Fibroblast of the aortic adventitia (primary cell): ENCODE results near the gene PPM1H. TPM values are rescaled to one million over a fixed set of nuclear protein-coding genes. Genes with fewer than 3 reads are reported as not detected.

ENCODE experiments used
- DNase-seq: peaks from one replicate; pipeline ENCODE4 v3.0.0-alpha.2; 2010; ENCODE audit warnings: low read depth
- H3K4me3 ChIP-seq: 2 replicates; pipeline ENCODE4 v1.5.1; 2011; ENCODE audit warnings: low read depth, mild to moderate bottlenecking, control low read depth, low read length, moderate library complexity
- total RNA-seq: library from RNA; depleted of rRNA; stranded (reverse); fragments of >200 nt; gene quantifications from 2 replicates; pipeline ENCODE4 v1.2.3, GENCODE V29; 2012; ENCODE audit warnings: low replicate concordance
- TF ChIP-seq, protein P1 (sequence below): IDR thresholded peaks from 2 replicates; pipeline ENCODE4 v1.5.1; 2011; ENCODE audit warnings: mild to moderate bottlenecking, low read length, control low read depth, inconsistent platforms; ENCODE audit not compliant: insufficient read depth

The PPM1H gene
- total RNA-seq, 1 donor, result 1.3 TPM

DNA sequence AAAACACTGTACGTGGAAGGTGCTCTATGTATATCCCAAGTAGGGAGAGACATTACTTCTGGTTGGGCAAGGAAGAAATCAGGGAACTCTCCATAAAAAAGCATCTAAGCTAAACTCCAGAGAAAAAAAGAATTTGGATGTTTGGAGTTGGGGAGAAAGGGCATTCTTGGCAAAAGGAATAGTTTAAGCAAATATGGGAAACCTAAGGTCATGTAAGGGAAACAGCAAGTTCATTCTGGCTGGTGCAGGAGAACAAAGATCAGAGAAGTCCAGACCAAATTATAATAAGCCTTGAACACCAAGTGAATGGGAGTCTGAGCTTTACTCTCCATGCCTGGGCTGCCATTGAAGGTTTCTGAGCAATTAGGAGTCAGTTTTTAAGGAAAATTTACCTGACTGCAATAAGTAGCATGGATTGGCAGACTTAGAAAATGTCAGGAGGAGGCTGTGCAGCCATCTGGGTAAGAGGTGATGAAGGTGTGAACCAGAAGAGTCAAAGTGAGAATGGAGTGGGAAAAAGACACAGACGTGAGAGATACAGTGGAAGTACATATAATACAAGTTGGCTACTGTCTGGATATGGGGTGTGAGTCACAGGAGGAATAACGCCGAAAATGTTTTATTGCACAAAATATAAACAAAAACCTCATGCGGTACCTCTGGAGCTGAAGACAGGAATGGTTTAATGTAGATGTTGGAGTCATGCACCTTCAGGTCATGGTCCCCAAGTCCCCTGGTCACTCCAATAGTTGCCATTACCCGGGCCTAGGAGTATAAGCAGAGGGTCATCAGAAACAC is 245.7 kb downstream of the PPM1H start:
- no peak overlapping the region for H3K4me3 ChIP-seq
- no peak for DNase-seq
- TF ChIP-seq, protein P1, sequence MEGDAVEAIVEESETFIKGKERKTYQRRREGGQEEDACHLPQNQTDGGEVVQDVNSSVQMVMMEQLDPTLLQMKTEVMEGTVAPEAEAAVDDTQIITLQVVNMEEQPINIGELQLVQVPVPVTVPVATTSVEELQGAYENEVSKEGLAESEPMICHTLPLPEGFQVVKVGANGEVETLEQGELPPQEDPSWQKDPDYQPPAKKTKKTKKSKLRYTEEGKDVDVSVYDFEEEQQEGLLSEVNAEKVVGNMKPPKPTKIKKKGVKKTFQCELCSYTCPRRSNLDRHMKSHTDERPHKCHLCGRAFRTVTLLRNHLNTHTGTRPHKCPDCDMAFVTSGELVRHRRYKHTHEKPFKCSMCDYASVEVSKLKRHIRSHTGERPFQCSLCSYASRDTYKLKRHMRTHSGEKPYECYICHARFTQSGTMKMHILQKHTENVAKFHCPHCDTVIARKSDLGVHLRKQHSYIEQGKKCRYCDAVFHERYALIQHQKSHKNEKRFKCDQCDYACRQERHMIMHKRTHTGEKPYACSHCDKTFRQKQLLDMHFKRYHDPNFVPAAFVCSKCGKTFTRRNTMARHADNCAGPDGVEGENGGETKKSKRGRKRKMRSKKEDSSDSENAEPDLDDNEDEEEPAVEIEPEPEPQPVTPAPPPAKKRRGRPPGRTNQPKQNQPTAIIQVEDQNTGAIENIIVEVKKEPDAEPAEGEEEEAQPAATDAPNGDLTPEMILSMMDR, result no peak

DNA sequence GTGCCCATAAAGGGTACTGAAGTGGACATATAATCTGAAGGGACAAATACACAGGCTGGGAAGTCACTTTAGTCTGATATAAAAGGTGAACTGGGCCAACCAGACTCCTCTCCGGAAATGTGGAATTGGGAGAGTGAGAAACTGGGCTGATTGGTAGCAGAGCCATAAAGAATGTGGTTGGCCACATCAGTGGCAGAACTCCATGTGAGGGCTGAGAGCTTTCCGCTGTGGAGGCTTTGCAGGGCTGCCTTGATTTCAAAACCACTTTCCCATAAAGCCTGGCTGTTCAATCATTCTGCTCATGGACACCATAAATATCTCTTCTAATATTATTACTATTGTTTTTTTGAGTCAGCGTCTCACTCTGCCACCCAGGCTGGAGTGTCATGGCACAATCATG is 248.0 kb downstream of the PPM1H start:
- H3K4me3 ChIP-seq, result no peak overlapping the region
- TF ChIP-seq, protein P1, result no peak
- DNase-seq, result peak; percentile 37

DNA sequence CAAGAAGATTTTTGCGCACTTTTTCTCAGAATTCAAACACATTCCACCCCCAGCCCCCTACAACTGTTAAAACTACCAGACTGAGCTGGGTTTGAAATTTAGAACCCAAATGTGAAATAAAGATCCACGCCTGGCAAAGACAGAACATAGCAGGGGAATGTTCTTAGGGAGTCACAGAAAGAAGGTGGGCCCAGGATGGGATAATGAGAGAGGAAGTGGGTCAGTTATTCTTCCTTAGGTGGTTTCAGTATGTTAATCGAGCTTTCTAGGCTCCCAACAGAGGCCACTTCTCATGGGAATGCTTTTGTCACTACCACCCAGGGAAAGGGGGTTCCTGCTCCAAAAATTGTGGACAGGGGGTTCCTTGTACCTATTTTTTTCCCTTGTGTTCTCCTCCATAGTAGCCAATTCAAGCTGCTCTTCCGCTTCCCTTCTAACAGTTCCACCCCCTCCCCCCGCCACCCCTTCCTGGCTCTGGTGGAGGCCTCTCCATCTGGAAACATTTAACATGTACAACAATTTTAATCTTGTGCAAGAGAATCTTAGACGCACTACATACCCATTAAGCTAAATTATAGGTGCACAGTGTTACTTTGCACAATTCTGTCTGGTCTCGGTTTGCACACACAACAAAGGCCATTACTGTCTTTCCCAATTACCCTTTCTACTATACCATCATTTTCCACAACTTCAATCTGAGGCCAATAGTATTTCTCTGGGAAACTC is 250.2 kb downstream of the PPM1H start:
- peak; percentile 89 for DNase-seq
- TF ChIP-seq, protein P1, result no peak
- no peak overlapping the region for H3K4me3 ChIP-seq

DNA sequence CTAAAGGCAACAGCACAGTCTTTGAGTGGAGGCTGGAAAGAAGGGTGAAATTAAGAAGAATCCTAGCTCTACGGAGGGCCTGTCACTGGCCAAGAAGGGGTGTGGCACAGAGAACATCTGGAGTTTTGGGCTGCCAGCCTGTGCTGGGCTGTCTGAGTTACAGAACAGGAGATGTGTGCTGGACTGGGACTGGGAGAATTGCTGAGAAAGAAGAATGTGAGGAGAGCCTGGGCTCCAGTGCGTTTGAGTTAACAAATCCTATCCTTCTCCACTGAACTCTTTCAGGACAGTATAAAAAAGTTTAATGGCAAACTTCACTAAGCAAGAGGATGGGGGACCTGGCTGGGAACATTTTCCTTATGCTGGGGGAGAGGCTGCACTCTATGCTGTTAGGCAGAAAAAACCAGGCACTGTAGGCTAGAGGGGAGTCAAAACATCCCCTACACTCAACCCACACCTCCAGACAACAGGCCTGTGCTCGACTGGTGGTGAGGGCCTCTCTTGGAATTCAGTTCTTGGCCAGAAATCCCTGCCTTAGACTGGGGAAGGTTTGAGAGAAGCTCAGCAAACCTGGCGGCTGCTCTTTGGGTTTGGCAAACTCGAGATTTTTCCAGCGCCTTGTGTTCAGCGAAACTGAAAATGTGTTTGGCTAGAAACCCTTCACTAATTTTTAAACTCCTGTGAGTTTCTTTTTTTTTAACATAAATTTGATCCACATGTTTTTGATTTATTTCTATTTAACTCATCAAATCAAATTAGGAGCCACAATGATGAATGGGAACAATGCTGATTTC is 251.0 kb downstream of the PPM1H start:
- no peak overlapping the region for H3K4me3 ChIP-seq
- TF ChIP-seq, protein P1, result no peak
- peak; percentile 97 for DNase-seq

DNA sequence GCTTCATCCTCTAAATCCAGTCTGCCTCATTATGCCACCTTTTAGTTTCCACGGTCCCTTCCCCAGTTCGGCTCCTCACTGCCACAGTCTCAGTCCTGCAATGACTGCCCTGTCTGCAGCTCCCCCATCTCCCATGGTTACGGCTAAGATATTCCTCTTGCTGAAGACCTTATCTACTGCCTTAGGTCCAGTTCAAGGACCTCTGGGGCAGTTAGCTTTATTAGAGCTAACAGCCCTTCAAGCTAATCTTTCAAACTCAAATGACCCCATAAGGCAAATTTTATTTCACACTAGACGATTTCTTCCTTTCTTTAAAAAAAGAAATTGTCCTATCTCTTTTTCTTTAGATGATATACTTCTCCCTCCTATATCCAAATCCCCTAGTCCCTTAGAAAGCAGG is 253.6 kb downstream of the PPM1H start:
- no peak for DNase-seq
- H3K4me3 ChIP-seq, result no peak overlapping the region
- TF ChIP-seq, protein P1, result no peak

DNA sequence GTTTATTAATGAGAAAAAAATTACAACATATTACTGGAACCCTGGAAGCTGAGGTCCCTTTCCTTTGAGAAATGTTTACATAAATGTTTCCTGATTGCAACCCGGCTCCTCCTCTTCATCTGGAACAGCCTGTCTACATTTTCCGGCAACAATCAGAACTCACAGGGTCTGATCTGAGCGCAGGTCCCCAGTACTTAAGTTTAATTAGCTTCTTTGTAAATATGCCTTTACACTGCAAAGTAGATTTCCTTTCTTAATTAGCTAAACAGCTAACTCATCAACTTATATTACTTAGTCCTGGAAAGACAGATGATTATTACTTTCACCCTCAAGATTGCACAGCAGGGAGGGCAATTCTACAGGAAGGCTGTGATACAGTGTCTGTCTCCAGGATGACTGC is 255.3 kb downstream of the PPM1H start:
- DNase-seq, result no peak
- TF ChIP-seq, protein P1, result no peak
- no peak overlapping the region for H3K4me3 ChIP-seq
